ENCODE measurements around the gene VEPH1. TPM values are rescaled to one million over a fixed set of nuclear protein-coding genes. Genes with fewer than 3 reads are reported as not detected.
"Not testable (repeated sequence)": the region's sequence is repeated elsewhere in the genome, so short reads cannot be mapped to it uniquely, and the experiment has no call there.

VEPH1 gene
- total RNA-seq, 1 experiment from 2014 or later, result 0.51 TPM

DNA sequence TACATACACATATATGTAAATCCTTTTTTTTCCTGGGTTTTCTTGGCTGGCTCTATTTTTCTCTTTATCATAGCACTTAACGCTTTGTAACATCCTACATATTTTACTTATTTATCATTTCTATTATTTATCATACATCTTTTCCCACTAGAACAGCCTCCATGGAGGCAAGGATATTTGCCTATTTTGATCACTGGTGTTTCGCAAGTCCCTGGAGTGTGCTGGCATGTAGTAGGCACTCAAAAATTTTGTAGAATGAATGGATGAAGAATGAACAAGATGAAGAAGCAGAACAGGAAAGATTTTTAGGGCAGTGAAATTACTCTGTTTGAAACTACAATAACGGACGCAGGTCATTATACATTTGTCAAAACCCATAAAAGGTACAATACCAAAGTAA is 149.6 kb downstream of the VEPH1 start:
- intact Hi-C loops (cut with micrococcal nuclease; ENCODE audit: unreplicated experiment), result no loop called here
- TF ChIP-seq, protein P1, sequence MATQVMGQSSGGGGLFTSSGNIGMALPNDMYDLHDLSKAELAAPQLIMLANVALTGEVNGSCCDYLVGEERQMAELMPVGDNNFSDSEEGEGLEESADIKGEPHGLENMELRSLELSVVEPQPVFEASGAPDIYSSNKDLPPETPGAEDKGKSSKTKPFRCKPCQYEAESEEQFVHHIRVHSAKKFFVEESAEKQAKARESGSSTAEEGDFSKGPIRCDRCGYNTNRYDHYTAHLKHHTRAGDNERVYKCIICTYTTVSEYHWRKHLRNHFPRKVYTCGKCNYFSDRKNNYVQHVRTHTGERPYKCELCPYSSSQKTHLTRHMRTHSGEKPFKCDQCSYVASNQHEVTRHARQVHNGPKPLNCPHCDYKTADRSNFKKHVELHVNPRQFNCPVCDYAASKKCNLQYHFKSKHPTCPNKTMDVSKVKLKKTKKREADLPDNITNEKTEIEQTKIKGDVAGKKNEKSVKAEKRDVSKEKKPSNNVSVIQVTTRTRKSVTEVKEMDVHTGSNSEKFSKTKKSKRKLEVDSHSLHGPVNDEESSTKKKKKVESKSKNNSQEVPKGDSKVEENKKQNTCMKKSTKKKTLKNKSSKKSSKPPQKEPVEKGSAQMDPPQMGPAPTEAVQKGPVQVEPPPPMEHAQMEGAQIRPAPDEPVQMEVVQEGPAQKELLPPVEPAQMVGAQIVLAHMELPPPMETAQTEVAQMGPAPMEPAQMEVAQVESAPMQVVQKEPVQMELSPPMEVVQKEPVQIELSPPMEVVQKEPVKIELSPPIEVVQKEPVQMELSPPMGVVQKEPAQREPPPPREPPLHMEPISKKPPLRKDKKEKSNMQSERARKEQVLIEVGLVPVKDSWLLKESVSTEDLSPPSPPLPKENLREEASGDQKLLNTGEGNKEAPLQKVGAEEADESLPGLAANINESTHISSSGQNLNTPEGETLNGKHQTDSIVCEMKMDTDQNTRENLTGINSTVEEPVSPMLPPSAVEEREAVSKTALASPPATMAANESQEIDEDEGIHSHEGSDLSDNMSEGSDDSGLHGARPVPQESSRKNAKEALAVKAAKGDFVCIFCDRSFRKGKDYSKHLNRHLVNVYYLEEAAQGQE (IDR thresholded peaks at IDR 0.05; ENCODE audit: insufficient read depth in 1 of 2, low read depth in 2 of 2, low read length in 1 of 2), result no peak
- no peak for TF ChIP-seq CTCF (IDR thresholded peaks at IDR 0.05)
- no peak for TF ChIP-seq POLR2AphosphoS5 (IDR thresholded peaks at IDR 0.05; ENCODE audit: low read depth, low read length)
- no peak for TF ChIP-seq TCF7L2 (IDR thresholded peaks at IDR 0.05; ENCODE audit: low read depth, low read length)
- no peak for TF ChIP-seq SIN3A (IDR thresholded peaks at IDR 0.05; ENCODE audit: borderline replicate concordance, insufficient read depth, low read depth, low read length)
- BruUV-seq (replicated peaks), result no TSS peak
- no peaks in the 10 kb centered on the region for H3K4me1 ChIP-seq (ENCODE audit: control insufficient read depth, insufficient read depth, low read length)
- H3K36me3 ChIP-seq (ENCODE audit: control insufficient read depth, insufficient read depth, low read length), result no peaks in the 10 kb centered on the region
- no peaks in the 10 kb centered on the region for H3K9me3 ChIP-seq (ENCODE audit: control insufficient read depth, insufficient read depth, low read depth, low read length)
- no peak overlapping the region for H3K27ac ChIP-seq (ENCODE audit: low read length)
- ATAC-seq, result no peak
- DNase-seq (ENCODE audit: low read depth, low spot score), result no peak
- in situ Hi-C loops (cut with HindIII; ENCODE audit: low pct_unique_long_range_greater_than_20kb, low sequenced_read_pairs), result no loop called here
- no peaks in the 10 kb centered on the region for H3K27me3 ChIP-seq (ENCODE audit: control insufficient read depth, insufficient read depth, low read length)
- POLR2A ChIA-PET, result no interaction called here
- CTCF ChIA-PET, result interaction anchor here (0.7 kb wide), 1 partner anchor 144 kb away, joined by 3 read pairs; no protein-coding TSS in a partner anchor
- no peak overlapping the region for H3K4me3 ChIP-seq (ENCODE audit: low read depth in 2 of 2, low read length in 2 of 2)

DNA sequence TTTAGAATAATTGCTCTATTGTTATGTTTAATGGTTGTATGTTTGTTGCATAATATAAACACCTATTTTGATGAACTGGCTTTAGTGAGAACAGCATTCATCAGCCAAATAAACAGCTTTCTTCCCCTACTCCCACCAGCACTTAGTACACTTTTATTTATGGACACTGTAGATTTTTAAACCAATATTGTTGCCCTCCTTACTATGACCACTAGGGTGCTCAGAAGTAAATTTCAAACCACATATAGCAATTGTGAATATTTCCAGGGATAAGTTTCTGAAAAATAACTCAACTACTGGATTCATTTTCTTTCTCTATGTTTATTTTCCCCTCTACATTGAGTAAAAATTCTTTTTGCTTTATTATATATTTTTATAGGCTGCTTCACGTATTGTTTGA is 151.2 kb downstream of the VEPH1 start:
- DNase-seq (ENCODE audit: low read depth, low spot score), result no peak
- no peak for ATAC-seq
- BruUV-seq (replicated peaks), result no TSS peak
- H3K36me3 ChIP-seq (ENCODE audit: control insufficient read depth, insufficient read depth, low read length), result no peaks in the 10 kb centered on the region
- in situ Hi-C loops (cut with HindIII; ENCODE audit: low pct_unique_long_range_greater_than_20kb, low sequenced_read_pairs), result no loop called here
- TF ChIP-seq CTCF (IDR thresholded peaks at IDR 0.05) (peak; percentile 40; the same call in 1 of the 2 replicates), TCF7L2 (IDR thresholded peaks at IDR 0.05; ENCODE audit: low read depth, low read length) (no peak)
- TF ChIP-seq, protein P1 (IDR thresholded peaks at IDR 0.05; ENCODE audit: insufficient read depth in 1 of 2, low read depth in 2 of 2, low read length in 1 of 2), result no peak
- intact Hi-C loops (cut with micrococcal nuclease; ENCODE audit: unreplicated experiment), result no loop called here
- ChIA-PET POLR2A (no interaction called here), CTCF (no interaction called here)
- no peaks in the 10 kb centered on the region for H3K4me1 ChIP-seq (ENCODE audit: control insufficient read depth, insufficient read depth, low read length)
- no peak overlapping the region for H3K27ac ChIP-seq (ENCODE audit: low read length)
- H3K9me3 ChIP-seq (ENCODE audit: control insufficient read depth, insufficient read depth, low read depth, low read length), result no peaks in the 10 kb centered on the region
- H3K4me3 ChIP-seq (ENCODE audit: low read depth in 2 of 2, low read length in 2 of 2), result no peak overlapping the region
- H3K27me3 ChIP-seq (ENCODE audit: control insufficient read depth, insufficient read depth, low read length), result no peaks in the 10 kb centered on the region

DNA sequence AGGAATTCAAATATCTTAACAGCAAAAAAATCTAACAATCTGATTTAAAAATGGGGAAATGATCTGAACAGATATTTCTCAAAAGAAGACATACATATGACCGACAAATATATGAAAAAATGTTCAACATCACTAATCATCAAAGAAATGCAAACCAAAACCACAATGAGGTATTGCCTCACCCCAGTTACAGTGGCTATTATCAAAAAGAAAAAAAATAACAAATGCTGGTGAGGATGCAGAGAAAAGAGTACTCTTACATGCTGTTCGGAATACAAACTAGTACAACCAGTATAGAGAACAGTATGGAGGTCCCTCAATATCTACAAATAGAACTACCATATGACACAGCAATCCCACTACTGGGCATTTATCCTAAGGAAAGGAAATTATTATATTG is 152.6 kb downstream of the VEPH1 start:
- H3K27ac ChIP-seq (ENCODE audit: low read length); CTCF ChIA-PET; H3K4me3 ChIP-seq (ENCODE audit: low read depth in 2 of 2, low read length in 2 of 2); BruUV-seq (replicated peaks); H3K36me3 ChIP-seq (ENCODE audit: control insufficient read depth, insufficient read depth, low read length); H3K27me3 ChIP-seq (ENCODE audit: control insufficient read depth, insufficient read depth, low read length); intact Hi-C loops (cut with micrococcal nuclease; ENCODE audit: unreplicated experiment); H3K4me1 ChIP-seq (ENCODE audit: control insufficient read depth, insufficient read depth, low read length); POLR2A ChIA-PET; H3K9me3 ChIP-seq (ENCODE audit: control insufficient read depth, insufficient read depth, low read depth, low read length); DNase-seq (ENCODE audit: low read depth, low spot score); ATAC-seq; in situ Hi-C loops (cut with HindIII; ENCODE audit: low pct_unique_long_range_greater_than_20kb, low sequenced_read_pairs): not testable (repeated sequence)
